ENCODE results near the gene TARBP2. TPM values are rescaled to one million over a fixed set of nuclear protein-coding genes. Genes with fewer than 3 reads are reported as not detected.

Gene TARBP2
- total RNA-seq, 1 experiment from 2014 or later, result 26.4 TPM

DNA sequence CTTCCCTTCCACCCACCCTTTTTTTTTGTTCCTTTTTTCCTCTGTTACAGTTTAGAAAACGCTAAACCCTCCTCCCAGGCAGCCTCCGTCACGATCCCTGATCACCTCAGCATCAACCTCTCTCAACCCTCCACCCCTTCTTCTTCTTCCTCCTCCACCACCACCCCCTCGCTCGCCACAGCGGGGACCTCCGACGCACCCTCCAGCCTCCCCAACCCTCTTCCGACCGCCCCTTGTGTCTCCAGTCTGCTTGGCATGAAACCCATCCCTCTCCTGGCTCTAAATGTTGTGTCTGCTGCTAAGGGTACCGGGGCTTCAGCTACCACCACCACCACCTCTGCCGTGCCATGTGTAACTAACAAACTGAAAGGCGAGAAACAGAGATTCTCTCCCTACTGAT lies 26.3 kb upstream of the TARBP2 start:
- no peak overlapping the region for H3K27ac Mint-ChIP-seq (ENCODE audit: low read depth, unreplicated experiment)

GRCh38 chr12:53476769-53477209 lies 24.3 kb upstream of the TARBP2 start:
- no peaks in the 10 kb centered on the region for H3K27me3 Mint-ChIP-seq (ENCODE audit: insufficient read depth, unreplicated experiment)
- H3K36me3 Mint-ChIP-seq (ENCODE audit: insufficient read depth, unreplicated experiment), result peaks cover 100% of the 10 kb centered on the region
- intact Hi-C loops (cut with micrococcal nuclease), result no loop called here
- no peak for DNase-seq (ENCODE audit: unreplicated experiment)
- peaks cover 18% of the 10 kb centered on the region for H3K4me1 Mint-ChIP-seq (ENCODE audit: insufficient read depth, unreplicated experiment)
- H3K9me3 Mint-ChIP-seq (ENCODE audit: unreplicated experiment), result no peaks in the 10 kb centered on the region
- POLR2A ChIA-PET, result interaction anchor here (0.6 to 3.6 kb wide), 6 partner anchors 9 to 124 kb away, joined by 3 to 25 read pairs (median 3); no protein-coding TSS in a partner anchor
- H3K4me3 Mint-ChIP-seq (ENCODE audit: unreplicated experiment), result no peak overlapping the region
- CTCF ChIA-PET, result interaction anchor here (0.6 to 3.4 kb wide), 10 partner anchors 10 to 413 kb away, joined by 3 to 23 read pairs (median 4); partner anchors contain the start of gene NPFF
- no TSS peak for BruUV-seq (replicated peaks)
- TF ChIP-seq CTCF (IDR thresholded peaks at IDR 0.05; ENCODE audit: unreplicated experiment), result peak; percentile 21
- H3K27ac Mint-ChIP-seq (ENCODE audit: low read depth, unreplicated experiment), result no peak overlapping the region

More for the DNA sequence above, 26.3 kb upstream of the TARBP2 start:
- no peaks in the 10 kb centered on the region for H3K9me3 Mint-ChIP-seq (ENCODE audit: unreplicated experiment)
- no peak for DNase-seq (ENCODE audit: unreplicated experiment)
- no TSS peak for BruUV-seq (replicated peaks)
- H3K36me3 Mint-ChIP-seq (ENCODE audit: insufficient read depth, unreplicated experiment), result peaks cover 100% of the 10 kb centered on the region
- H3K27me3 Mint-ChIP-seq (ENCODE audit: insufficient read depth, unreplicated experiment), result no peaks in the 10 kb centered on the region
- intact Hi-C loops (cut with micrococcal nuclease), result no loop called here
- ChIA-PET CTCF (interaction anchor here (0.5 to 3.4 kb wide), 7 partner anchors 34 to 590 kb away, joined by 3 to 23 read pairs (median 5); partner anchors contain the start of genes AAAS and NPFF), POLR2A (interaction anchor here (1.0 to 3.6 kb wide), 7 partner anchors 11 to 95 kb away, joined by 3 to 25 read pairs (median 4); partner anchors contain the start of genes PRR13, SP1 and TARBP2)
- H3K4me1 Mint-ChIP-seq (ENCODE audit: insufficient read depth, unreplicated experiment), result peaks cover 21% of the 10 kb centered on the region
- no peak overlapping the region for H3K4me3 Mint-ChIP-seq (ENCODE audit: unreplicated experiment)
- TF ChIP-seq CTCF (IDR thresholded peaks at IDR 0.05; ENCODE audit: unreplicated experiment), result no peak

DNA sequence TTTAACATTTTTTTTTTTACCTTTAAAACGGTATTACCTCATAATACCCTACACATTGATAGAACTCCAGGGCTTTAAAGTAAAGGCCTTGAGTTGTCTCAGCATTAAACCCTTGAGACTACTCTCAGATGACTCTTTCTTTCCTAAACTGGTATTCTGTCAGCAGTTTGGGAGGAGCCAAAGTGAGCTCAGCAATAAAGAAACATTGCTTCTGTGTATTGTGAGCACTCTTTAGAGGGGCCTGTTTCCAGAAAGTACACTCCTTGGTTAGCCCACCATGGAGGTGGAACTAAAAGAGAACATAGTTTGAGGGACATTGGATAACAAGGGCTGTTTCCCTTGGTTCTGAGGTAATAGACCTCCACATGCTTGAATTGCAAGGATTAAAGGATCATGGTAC lies 22.2 kb upstream of the TARBP2 start:
- Mint-ChIP-seq H3K27me3 (ENCODE audit: insufficient read depth, unreplicated experiment) (no peaks in the 10 kb centered on the region), H3K4me3 (ENCODE audit: unreplicated experiment) (no peak overlapping the region), H3K27ac (ENCODE audit: low read depth, unreplicated experiment) (no peak overlapping the region), H3K4me1 (ENCODE audit: insufficient read depth, unreplicated experiment) (peaks cover 17% of the 10 kb centered on the region), H3K9me3 (ENCODE audit: unreplicated experiment) (no peaks in the 10 kb centered on the region), H3K36me3 (ENCODE audit: insufficient read depth, unreplicated experiment) (peaks cover 97% of the 10 kb centered on the region)
- no peak for DNase-seq (ENCODE audit: unreplicated experiment)
- intact Hi-C loops (cut with micrococcal nuclease), result no loop called here
- TF ChIP-seq CTCF (IDR thresholded peaks at IDR 0.05; ENCODE audit: unreplicated experiment), result no peak
- CTCF ChIA-PET, result interaction anchor here (0.9 to 2.0 kb wide), 4 partner anchors 11 to 127 kb away, joined by 4 to 10 read pairs (median 4); no protein-coding TSS in a partner anchor
- BruUV-seq (replicated peaks), result no TSS peak
- POLR2A ChIA-PET, result interaction anchor here (0.9 to 2.6 kb wide), 7 partner anchors 8 to 22 kb away, joined by 3 to 16 read pairs (median 3); partner anchors contain the start of genes MAP3K12 and TARBP2

DNA sequence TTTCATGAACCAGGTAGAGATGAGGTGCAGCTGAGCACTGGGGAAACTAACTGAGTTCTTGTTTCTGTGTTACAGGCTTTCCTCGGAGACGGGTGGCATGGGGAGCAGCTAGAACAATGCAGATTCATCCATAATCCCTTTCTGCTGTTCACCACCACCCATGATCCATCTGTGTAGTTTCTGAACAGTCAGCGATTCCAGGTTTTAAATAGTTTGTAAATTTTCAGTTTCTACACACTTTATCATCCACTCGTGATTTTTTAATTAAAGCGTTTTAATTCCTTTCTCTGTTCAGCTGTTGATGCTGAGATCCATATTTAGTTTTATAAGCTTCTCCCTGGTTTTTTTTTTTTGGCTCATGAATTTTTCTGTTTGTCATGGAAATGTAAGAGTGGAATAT lies 21.8 kb upstream of the TARBP2 start:
- Mint-ChIP-seq H3K36me3 (ENCODE audit: insufficient read depth, unreplicated experiment) (peaks cover 97% of the 10 kb centered on the region), H3K4me3 (ENCODE audit: unreplicated experiment) (no peak overlapping the region), H3K4me1 (ENCODE audit: insufficient read depth, unreplicated experiment) (peaks cover 17% of the 10 kb centered on the region), H3K9me3 (ENCODE audit: unreplicated experiment) (no peaks in the 10 kb centered on the region), H3K27ac (ENCODE audit: low read depth, unreplicated experiment) (no peak overlapping the region), H3K27me3 (ENCODE audit: insufficient read depth, unreplicated experiment) (no peaks in the 10 kb centered on the region)
- DNase-seq (ENCODE audit: unreplicated experiment), result no peak
- ChIA-PET CTCF (interaction anchor here (0.6 to 0.9 kb wide), 2 partner anchors 20 to 127 kb away, joined by 3 to 4 read pairs; partner anchors contain the start of gene MAP3K12), POLR2A (interaction anchor here (0.6 to 2.6 kb wide), 7 partner anchors 9 to 127 kb away, joined by 3 to 16 read pairs (median 3); partner anchors contain the start of genes MAP3K12 and TARBP2)
- intact Hi-C loops (cut with micrococcal nuclease), result no loop called here
- TF ChIP-seq CTCF (IDR thresholded peaks at IDR 0.05; ENCODE audit: unreplicated experiment), result no peak
- BruUV-seq (replicated peaks), result TSS peak; percentile 35

Data from MCF 10A (cell line).